KG1 (cell line): Measurements from ENCODE around the gene NDRG3.

Experiments used
- DNase-seq: peaks from one replicate; lab custom pipeline; 2025; lab: John Stamatoyannopoulos, UW

Gene NDRG3

GRCh38 chr20:36606158-36607066 is 139.5 kb downstream of the NDRG3 start:
- no peak for DNase-seq

GRCh38 chr20:36605399-36606157 is 140.3 kb downstream of the NDRG3 start, which contains the start of gene RAB5IF:
TSS of gene RAB5IF (plus strand) at chr20:36605779. CDS start at chr20:36605952, 173 bp downstream.
- DNase-seq: peak; percentile 96

GRCh38 chr20:36604952-36605398 is 140.9 kb downstream of the NDRG3 start:
- peak; percentile 78 for DNase-seq
